Prostate gland (tissue), 2 donors: ENCODE measurements around the gene CSNK1G1. TPM values are rescaled to one million over a fixed set of nuclear protein-coding genes. Genes with fewer than 3 reads are reported as not detected.

ENCODE experiments used
- DNase-seq: peaks from one replicate; pipeline ENCODE4 v3.0.0-alpha.2; 2019; ENCODE audit warnings: low spot score
- H3K27ac ChIP-seq, 2 donors: fragments of 200-600 bp; sonication (generic); 2 replicates each; pipeline ENCODE4 v1.5.1; 2017 to 2019
- H3K27me3 ChIP-seq: fragments of 200-600 bp; sonication (generic); replicated peaks from 2 replicates; pipeline ENCODE4 v1.5.1; 2019; ENCODE audit not compliant: insufficient read depth
- H3K36me3 ChIP-seq, 2 donors: fragments of 200-600 bp; sonication (generic); 1 replicate in 1 of 2; 2 replicates in 1 of 2; pipeline versions ENCODE4 v1.5.1 to v1.8.1; 2017 to 2019
- H3K4me1 ChIP-seq: fragments of 200-600 bp; sonication (generic); replicated peaks from 2 replicates; pipeline ENCODE4 v1.5.1; 2019
- H3K4me3 ChIP-seq, 2 donors: fragments of 200-600 bp; sonication (generic); 2 replicates each; pipeline ENCODE4 v1.5.1; 2017 to 2019
- H3K9me3 ChIP-seq: fragments of 200-600 bp; sonication (generic); 2 replicates; pipeline ENCODE4 v1.5.1; 2017
- CTCF ChIP-seq, 4 experiments: fragments of 200-600 bp in 2 of 4; fragments of 450-650 bp in 2 of 4; sonication (generic) in 2 of 4; IDR thresholded peaks; 1 replicate in 3 of 4; 2 replicates in 1 of 4; pipeline ENCODE4 v1.5.1; 2016 to 2019; ENCODE audit warnings: antibody characterized with exemption in 4 of 4, mild to moderate bottlenecking in 2 of 4, moderate library complexity in 2 of 4
- POLR2A ChIP-seq: fragments of 450-650 bp; IDR thresholded peaks from one replicate; pipeline ENCODE4 v1.6.1; 2016; ENCODE audit warnings: antibody characterized with exemption, mild to moderate bottlenecking
- POLR2AphosphoS5 ChIP-seq: sonication (generic); formaldehyde crosslinking; IDR thresholded peaks from one replicate; pipeline ENCODE4 v1.6.1; 2017; ENCODE audit warnings: antibody characterized with exemption
- WGBS: methylation state at CpG from one replicate; pipeline ENCODE4 v1.1.5; 2018; 5-methylcytosine and 5-hydroxymethylcytosine counted together
- intact Hi-C: fragments of 100-400 bp; cut with DNase I; formaldehyde crosslinking; loops from one replicate; pipeline ENCODE4 v1.14.2; 2022
- total RNA-seq, 2 donors: library from RNA; depleted of rRNA; stranded (reverse); fragments of >200 nt; gene quantifications; one replicate each; pipeline ENCODE4 v1.1.0, GENCODE V29; 2016

The CSNK1G1 gene
- total RNA-seq, 2 donors from 2014 or later: 9.2 to 20.6 TPM

GRCh38 chr15:64216730-64217428 lies 139.1 kb downstream of the CSNK1G1 start:
- Histone ChIP-seq H3K27me3 (no peaks in the 10 kb centered on the region), H3K36me3 (no peaks in the 10 kb centered on the region), H3K4me3 (no peak overlapping the region), H3K27ac (no peak overlapping the region), H3K4me1 (no peaks in the 10 kb centered on the region), H3K9me3 (no peaks in the 10 kb centered on the region)
- no peak for TF ChIP-seq POLR2AphosphoS5
- no peak for TF ChIP-seq CTCF (IDR thresholded peaks at IDR 0.05)
- no peak for TF ChIP-seq POLR2A
- DNase-seq: no peak
- WGBS: 54% methylated on average over 2 of the region's 2 CpGs
- intact Hi-C loops: no loop called here

- Histone ChIP-seq H3K27ac (no peak overlapping the region), H3K36me3 (no peaks in the 10 kb centered on the region), H3K4me1 (no peaks in the 10 kb centered on the region), H3K4me3 (no peak overlapping the region), H3K9me3 (no peaks in the 10 kb centered on the region), H3K27me3 (no peaks in the 10 kb centered on the region)
- DNase-seq: no peak
- WGBS: 77% methylated on average over 3 of the region's 3 CpGs
- TF ChIP-seq CTCF (IDR thresholded peaks at IDR 0.05): no peak
- intact Hi-C loops: no loop called here
These were observed 139.8 kb downstream of the CSNK1G1 start for GRCh38 chr15:64216196-64216595.

GRCh38 chr15:64213646-64214045 lies 142.3 kb downstream of the CSNK1G1 start:
- no peaks in the 10 kb centered on the region for H3K4me1 ChIP-seq
- intact Hi-C loops: no loop called here
- WGBS: 51% methylated on average over 3 of the region's 3 CpGs

GRCh38 chr15:64211696-64212095 lies 144.3 kb downstream of the CSNK1G1 start:
- no peak for DNase-seq
- H3K4me1 ChIP-seq: no peaks in the 10 kb centered on the region
- intact Hi-C loops: no loop called here
- no peaks in the 10 kb centered on the region for H3K9me3 ChIP-seq
- 60% methylated on average over 2 of the region's 2 CpGs for WGBS
- no peak overlapping the region for H3K27ac ChIP-seq
- H3K4me3 ChIP-seq: no peak overlapping the region
- H3K27me3 ChIP-seq: no peaks in the 10 kb centered on the region
- H3K36me3 ChIP-seq: no peaks in the 10 kb centered on the region
- TF ChIP-seq CTCF (IDR thresholded peaks at IDR 0.05) (no peak), POLR2A (no peak), POLR2AphosphoS5 (no peak)

More at GRCh38 chr15:64213646-64214045, 142.3 kb downstream of the CSNK1G1 start:
- Histone ChIP-seq H3K36me3 (no peaks in the 10 kb centered on the region), H3K27ac (no peak overlapping the region), H3K4me3 (no peak overlapping the region), H3K27me3 (no peaks in the 10 kb centered on the region), H3K9me3 (no peaks in the 10 kb centered on the region)
- TF ChIP-seq CTCF (IDR thresholded peaks at IDR 0.05) (no peak), POLR2AphosphoS5 (no peak), POLR2A (no peak)
- DNase-seq: no peak

- no peaks in the 10 kb centered on the region for H3K36me3 ChIP-seq
- no peak overlapping the region for H3K4me3 ChIP-seq
- DNase-seq: no peak
- H3K4me1 ChIP-seq: no peaks in the 10 kb centered on the region
- no peaks in the 10 kb centered on the region for H3K27me3 ChIP-seq
- TF ChIP-seq POLR2AphosphoS5 (no peak), CTCF (IDR thresholded peaks at IDR 0.05) (no peak), POLR2A (no peak)
- WGBS: 70% methylated on average over 2 of the region's 2 CpGs
- no peaks in the 10 kb centered on the region for H3K9me3 ChIP-seq
- no peak overlapping the region for H3K27ac ChIP-seq
- intact Hi-C loops: no loop called here
These were observed 145.6 kb downstream of the CSNK1G1 start for GRCh38 chr15:64210371-64210770.
